Stimulated activated CD4-positive, alpha-beta T cell treated with anti-CD3 and anti-CD28 coated beads, Interleukin-1b, Interleukin-23, amount 100 ng/mL, for 4 hours (primary cell): ENCODE results near the gene PRRT1.
A peak's percentile ranks its signal among the peaks of the same experiment; 100 is the strongest.

ENCODE experiments used
- DNase-seq, 2 donors: peaks; one replicate each; pipeline ENCODE4 v3.0.0-alpha.2; 2020; ENCODE audit warnings: low read depth in 2 of 2

Gene PRRT1

GRCh38 chr6:32175711-32176475 is 24.2 kb upstream of the PRRT1 start, which contains the start of gene AGPAT1:
Gene AGPAT1, minus strand, starts transcription at chr6:32176084. Its CDS starts 4,588 bp downstream, at chr6:32171496.
- DNase-seq, result peak; percentile 95 to 97

GRCh38 chr6:32175322-32175710 is 23.6 kb upstream of the PRRT1 start:
- no peak for DNase-seq

- DNase-seq, result no peak
Measured at GRCh38 chr6:32174416-32174815, 22.7 kb upstream of the PRRT1 start.

- no peak for DNase-seq
Measured at GRCh38 chr6:32173051-32173727, 21.4 kb upstream of the PRRT1 start.

- DNase-seq, result no peak
Measured at GRCh38 chr6:32171234-32171633, 19.5 kb upstream of the PRRT1 start.

GRCh38 chr6:32170294-32170693 is 18.6 kb upstream of the PRRT1 start:
- DNase-seq, result no peak

- no peak for DNase-seq
Measured at GRCh38 chr6:32168807-32169591, 17.3 kb upstream of the PRRT1 start.

- DNase-seq, result no peak
Measured at GRCh38 chr6:32168350-32168749, 16.6 kb upstream of the PRRT1 start.

- DNase-seq, result no peak
Measured at GRCh38 chr6:32167761-32168262, 16.1 kb upstream of the PRRT1 start.

- no peak for DNase-seq
Measured at GRCh38 chr6:32167154-32167760, 15.5 kb upstream of the PRRT1 start.

- DNase-seq, result no peak
Measured at GRCh38 chr6:32166411-32167061, 14.8 kb upstream of the PRRT1 start.

GRCh38 chr6:32164295-32164694 is 12.6 kb upstream of the PRRT1 start, which contains the start of gene EGFL8:
Gene EGFL8, plus strand, starts transcription at chr6:32164595. Its CDS starts 1,571 bp downstream, at chr6:32166166.
- no peak for DNase-seq

- no peak for DNase-seq
Measured at GRCh38 chr6:32163559-32164258, 12.0 kb upstream of the PRRT1 start.

GRCh38 chr6:32158052-32158451 is 6.3 kb upstream of the PRRT1 start:
- DNase-seq, result no peak

- no peak for DNase-seq
Measured at GRCh38 chr6:32156891-32157290, 5.2 kb upstream of the PRRT1 start.

- DNase-seq, result peak; percentile 41 to 43
Measured at GRCh38 chr6:32154514-32155161, 2.9 kb upstream of the PRRT1 start.

- DNase-seq, result peak; percentile 39 to 61
Measured at GRCh38 chr6:32153564-32154513, 2.1 kb upstream of the PRRT1 start, which contains the start of gene PPT2. Gene PPT2, plus strand, starts transcription at chr6:32154141. Its CDS starts 454 bp downstream, at chr6:32154595.

- DNase-seq, result no peak
Measured at GRCh38 chr6:32152769-32153563, 1.2 kb upstream of the PRRT1 start.
